ENCODE data around the gene PMEPA1.

PMEPA1 gene

DNA sequence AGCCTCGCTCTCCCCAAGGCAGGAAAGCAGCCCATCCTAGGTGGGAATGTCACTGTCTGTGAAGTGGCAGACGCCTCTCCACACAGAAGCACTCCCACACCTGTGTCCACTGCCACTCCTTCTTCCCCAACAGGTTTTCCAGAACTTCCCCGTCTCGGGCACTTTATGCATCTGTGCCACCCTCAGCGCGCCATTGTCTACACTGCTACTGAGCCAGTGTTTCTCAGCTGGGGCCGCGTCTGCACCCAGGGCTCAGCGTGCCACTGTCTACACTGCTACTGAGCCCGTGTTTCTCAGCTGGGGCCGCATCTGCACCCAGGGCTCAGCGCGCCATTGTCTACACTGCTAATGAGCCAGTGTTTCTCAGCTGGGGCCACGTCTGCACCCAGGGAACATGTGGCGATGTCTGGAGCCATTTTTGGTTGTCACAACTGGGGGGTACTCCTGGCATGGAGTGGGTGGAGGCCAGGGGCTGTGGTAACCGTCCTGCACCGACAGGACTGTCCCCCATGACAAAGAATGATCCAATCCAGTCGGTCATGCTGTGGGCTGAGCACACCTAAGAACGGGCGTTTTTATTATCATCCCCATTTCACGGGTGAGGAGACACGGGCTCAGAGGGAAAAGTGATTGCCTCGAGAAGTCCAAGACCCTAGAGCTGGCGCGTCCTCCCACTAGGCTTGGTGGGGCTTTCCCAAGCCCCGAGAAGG is 47.9 kb downstream of the PMEPA1 start:
- DNase-seq (ENCODE audit: low spot score): no peak

DNA sequence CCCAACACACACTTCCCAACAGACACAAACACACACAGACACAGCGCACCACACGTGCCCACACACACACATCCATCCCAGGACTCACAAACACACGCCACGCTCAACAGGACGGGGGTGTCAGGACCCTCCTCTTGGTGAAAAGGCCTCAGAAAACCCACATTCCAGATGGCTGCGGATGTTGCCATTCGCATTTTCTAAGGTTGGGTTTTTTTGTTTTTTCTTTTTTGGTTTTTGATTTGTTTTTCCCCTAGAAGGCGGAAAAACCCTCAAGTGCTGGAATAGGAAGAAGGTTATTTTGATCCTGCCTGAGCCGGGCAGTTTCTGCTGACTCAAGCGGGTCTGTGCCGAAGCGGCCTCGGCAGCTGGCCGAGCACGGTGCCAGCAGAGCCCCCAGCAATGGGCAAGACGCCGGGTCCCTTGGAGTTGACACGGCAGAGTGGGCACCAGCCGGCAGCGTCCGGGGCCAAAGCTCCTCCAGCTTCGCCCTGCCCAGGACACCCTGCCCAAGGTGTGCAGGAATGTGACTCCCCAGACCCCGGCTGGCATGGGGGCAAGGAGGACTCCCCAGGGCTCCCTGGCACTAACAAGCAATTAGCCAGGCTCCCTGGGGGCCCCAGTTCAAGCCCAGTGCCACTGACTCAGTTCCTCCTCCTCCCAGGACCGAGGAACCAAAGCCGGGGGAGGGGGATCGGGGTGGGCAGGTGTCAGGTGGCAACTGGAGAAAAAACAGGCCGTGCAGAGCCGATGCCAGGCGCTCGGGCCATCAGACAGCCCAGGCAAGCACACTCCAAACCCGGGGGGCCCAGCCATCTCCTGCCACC is 48.7 kb downstream of the PMEPA1 start:
- no peak for DNase-seq (ENCODE audit: low spot score)

DNA sequence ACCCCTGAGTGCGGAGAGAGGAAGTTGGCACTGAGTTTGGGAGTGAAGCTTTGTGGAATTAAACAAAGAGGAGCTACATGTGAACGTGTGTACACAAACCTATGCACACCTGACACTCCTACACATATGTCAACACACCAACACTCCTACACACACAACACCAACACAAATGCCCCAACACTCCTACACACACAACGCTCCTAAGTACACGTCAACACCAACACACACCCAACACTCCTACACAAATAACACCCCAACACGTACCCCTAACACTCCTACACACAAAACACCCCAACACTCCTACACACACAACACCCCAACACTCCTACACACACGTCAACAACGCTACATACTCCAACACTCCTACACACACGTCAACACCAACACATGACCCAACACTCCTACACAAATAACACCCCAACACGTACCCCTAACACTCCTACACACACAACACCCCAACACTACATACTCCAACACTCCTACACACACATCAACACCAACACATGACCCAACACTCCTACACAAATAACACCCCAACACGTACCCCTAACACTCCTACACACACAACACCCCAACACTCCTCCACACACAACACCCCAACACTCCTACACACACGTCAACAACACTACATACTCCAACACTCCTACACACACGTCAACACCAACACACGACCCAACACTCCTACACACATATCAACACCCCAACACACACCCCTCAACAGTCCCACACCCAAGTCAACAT is 49.5 kb downstream of the PMEPA1 start:
- no peak for DNase-seq (ENCODE audit: low spot score)

DNA sequence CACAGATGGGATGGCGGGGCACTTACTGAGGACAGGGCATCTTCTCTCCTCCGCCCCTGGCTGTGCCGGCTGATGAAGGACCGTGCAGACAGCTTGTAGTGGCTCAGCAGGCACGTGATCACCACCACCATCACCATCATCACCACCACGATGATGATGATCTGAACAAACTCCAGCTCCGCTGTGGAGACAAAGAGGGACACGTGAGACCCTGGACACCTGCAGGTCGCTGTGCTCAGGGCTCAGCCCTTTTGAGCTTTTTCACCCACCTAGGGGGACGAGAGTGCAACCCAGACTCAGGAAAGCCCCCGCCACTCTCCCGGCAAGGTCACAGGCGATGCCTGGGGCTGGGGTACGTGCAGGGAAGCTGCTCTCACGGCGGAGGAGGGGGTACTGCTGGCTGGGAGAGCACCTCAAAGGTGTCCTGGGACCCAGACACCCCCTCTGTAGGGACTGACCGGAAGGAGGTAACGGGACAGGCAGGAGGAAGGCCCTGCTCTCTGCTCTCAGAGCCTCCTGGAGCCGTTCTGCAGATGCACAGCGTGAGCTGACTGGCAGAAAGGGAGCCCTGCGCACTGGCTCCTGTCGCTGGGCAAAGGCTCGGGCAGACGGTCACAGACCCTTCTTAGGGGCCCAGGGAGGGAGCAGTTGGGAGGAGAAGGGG is 50.2 kb downstream of the PMEPA1 start:
- no peak for DNase-seq (ENCODE audit: low spot score)

DNA sequence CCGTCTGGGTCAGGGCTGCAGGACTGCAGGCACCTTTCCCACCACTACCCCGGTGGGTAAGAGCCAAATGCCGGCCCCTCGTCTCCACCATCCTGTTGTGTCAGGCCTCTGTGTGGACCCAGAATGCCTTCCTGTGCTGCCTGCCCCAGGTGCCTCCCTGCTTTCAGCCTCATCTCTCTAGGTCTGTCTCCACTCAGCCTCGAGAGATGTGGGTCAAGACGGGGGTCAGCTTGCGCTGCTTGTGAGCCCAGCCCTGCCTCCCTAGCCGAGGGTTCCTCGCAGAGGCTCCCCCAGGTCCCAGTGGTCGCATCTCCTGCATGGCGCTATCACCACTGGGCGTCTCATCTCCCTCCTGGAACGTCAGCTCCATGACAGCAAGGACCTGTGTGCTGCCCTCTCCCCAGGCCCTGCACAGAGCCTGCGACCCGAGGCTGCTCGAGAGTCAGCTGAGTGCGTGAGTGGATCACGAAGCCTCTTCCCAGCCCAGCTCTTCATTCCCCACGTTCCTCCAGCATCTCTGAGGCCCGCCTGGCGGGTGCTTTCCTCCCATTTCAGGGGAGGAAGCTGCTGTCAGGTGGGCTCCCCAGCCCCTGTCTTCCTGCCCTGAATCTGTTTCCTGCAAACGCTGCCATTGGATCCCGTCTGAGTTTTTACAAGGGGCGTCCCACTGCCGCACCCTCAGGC is 50.8 kb downstream of the PMEPA1 start:
- DNase-seq (ENCODE audit: low spot score): no peak

DNA sequence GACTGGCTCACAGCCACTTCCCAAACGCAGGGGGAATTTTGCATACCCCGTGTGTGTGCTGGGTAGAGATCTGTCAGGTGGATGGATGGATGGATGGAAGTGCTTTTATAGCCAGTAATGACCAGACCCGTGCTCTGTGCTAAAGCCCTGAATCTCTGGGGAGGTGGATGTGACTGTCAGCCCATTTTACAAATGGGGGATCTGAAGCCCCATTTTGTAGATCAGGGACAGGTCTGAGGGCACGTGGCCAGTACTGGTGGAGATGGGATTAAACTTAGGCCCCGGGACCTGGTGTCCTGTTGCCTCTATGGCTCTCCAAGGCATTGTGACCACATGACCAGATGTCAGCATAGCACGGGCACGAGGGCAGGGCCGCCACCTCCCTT is 51.4 kb downstream of the PMEPA1 start:
- DNase-seq (ENCODE audit: low spot score): no peak

DNA sequence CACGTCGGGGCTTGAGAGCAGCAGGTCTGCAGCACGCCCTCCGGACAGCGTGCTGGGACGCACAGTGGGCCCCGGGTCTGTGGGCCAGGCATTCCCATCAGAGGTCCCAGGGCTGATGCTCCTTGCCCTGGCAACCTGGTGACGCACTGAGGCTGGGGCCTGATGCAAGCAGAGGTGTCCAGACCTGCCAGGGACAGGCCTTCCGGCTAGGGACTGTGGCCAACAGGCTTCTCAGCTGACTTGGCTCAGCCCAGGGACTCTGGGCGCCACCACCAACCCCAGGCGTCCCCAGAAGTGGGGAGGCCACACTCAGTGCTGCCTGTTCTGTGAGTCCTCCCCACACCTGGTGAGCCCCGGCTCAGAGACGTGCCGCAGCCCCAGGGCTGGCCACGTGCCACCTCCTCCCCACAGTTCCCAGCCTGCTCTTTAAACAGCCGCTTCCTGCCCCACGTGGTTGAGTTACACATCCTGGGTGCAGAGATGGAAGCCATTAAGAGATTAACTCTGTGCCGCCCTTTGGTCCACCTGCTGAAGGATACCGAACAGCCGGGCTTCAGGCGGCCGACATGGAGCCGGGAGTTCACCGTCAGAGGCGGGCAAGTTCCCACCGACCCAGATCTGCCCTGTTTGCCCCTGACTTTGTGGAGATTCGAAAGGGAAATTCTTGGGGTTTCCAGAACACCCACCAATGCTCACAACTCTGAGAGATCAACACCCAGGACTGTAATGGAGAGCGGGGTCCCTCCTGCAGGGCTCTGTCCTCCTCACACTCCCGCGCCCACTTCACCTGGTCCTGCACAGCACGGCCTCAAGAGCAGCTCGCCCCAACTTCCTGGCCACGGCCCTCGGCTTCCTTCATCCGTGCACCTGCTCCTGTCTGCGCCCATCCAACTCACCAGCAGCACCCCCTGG is 52.0 kb downstream of the PMEPA1 start:
- no peak for DNase-seq (ENCODE audit: low spot score)

DNA sequence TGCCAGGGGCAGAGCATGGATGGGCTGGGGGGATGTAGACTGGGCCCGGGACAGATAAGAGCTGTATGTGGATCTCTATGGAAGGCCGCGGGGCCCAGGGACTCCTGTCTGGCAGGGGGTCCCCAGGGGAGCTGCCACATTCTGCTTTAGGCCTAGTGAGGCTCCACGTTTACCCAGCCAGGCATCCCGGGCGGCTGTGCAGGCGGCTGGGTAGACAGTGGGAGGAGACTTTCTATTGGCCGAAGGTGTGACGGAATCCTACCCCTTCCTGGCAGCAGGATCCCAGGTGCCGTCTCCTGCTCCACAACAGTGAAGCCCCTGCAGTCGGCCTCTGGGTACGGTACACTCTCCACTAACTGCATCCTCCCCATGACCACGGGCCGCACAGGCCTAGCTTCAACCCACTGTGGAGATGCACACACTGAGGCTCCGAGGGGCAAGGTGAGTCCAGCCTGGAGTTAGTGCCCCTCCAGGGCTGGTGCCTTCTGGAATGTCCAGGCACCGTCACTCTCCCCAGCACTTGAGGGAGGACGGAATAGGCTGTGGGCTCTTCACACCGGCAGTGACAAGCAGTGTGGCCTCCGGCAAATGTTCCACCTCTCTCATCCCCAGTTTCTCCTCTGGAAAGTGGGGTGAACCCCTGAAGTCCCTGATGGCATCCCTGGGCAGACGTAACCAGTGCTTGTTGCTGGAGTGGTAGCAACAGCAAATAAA is 52.8 kb downstream of the PMEPA1 start:
- peak; percentile 3 for DNase-seq (ENCODE audit: low spot score)

DNA sequence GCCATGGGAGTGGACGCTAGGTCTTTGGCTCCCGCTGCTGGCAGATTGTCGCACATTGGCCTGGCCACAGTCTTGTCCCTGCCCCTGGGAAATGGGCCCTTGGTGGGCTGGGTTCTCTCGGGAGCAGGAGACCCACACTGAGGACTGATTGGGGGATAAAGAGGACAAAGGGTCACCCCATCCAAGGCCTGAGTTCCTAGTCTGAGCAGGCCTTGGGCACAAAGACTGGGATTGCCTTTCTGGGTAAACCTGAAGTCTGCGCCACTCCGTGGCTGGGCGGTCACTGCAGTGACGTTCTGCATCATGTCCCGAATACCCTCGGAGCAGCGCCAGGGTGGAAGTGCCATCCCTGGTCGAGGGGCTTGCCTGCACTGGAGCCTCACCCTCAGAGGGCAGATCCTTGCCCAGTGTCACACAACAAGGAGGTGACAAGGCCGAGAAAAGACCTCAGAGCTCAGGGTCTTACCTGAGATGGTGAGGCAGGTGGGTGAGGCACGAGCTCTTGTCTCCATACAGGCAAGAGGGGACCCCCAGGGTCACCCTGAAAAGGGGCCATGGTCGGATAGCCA is 53.5 kb downstream of the PMEPA1 start:
- peak; percentile 5 for DNase-seq (ENCODE audit: low spot score)

DNA sequence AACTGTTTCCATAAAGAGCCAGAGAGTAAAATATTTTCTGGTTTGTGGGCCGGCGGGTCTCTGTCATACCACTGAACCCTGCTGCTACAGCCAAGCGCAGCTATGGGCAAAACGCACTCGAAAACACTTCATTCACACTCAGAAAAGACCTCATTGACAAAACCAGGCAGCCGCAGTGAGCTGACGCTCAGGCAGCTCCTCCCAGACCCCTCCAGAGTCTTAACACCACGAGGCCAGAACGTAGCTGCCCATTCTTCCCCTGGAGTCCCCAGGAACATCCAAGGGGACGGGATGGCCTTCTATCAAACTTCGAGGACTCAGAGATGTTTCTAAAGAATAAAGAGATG is 54.0 kb downstream of the PMEPA1 start:
- peak; percentile 8 for DNase-seq (ENCODE audit: low spot score)

DNA sequence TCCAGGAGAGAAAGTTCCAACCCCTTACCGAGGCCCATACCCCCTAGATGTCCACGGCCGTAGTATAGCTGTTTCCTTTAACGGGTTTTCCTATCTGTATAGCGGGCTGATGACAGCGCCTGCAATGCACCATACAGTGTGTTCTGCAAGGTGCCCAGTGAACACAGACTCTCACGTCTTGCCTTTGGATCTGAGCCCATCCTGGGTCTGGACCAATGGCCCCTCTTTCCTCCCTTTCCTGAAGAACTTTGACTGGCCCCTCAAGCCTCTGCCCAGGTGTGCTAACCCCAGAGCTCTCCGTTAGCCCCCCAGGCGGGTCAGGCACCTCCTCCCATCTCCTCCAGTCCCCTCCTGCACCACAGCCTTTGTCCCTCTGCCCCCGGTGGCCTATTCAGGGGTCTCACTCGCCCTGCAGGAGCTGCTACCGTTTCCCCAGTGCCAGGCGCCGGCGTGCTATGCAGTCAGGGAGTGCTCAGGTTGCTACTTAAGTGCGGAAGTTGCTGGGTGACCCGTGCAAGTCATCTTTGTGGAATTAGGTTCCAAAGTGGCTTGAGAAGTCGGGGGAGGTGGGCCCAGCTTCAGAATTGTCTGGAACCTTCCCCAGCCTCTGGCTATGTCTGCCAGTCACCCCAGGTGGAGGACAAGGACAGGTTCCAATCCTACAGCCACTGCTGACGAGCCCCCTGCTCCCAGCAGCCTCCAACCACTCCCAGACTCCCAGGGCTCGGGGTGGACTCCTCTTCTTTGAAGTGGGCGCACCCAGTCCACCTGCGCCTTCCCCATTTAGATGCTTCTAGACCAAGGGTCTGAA is 54.6 kb downstream of the PMEPA1 start:
- DNase-seq (ENCODE audit: low spot score): peak; percentile 10

DNA sequence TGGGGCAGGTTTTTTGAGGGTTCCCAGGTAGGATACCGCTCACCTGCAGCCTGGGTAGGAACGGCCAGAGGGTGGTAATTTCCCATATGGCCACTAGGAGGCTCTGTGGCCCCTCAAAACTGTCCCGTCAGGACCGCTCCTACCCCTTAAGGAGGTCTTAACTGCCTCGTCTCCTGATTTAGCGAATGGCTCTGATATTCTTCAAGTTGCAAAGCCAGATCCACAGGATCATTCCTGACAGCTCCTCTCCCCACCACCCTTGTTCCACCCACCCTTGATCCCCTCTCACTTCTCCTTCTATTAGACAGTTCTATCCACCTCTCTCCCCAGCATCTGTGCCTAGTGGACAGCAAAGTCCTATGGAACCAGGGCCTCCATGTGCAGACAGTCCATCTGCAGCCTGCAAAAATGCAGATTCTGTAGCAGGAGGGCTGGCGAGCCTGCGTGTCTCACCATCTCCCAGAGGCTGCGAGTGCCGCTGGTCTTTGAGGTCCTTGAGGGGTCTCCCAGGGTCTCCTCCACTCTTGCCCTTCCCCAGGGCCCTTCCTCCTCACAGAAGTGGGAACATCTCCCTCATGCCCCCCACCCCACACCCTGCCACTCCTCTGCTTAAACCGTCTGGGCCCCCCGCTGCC is 55.3 kb downstream of the PMEPA1 start:
- DNase-seq (ENCODE audit: low spot score): peak; percentile 90

DNA sequence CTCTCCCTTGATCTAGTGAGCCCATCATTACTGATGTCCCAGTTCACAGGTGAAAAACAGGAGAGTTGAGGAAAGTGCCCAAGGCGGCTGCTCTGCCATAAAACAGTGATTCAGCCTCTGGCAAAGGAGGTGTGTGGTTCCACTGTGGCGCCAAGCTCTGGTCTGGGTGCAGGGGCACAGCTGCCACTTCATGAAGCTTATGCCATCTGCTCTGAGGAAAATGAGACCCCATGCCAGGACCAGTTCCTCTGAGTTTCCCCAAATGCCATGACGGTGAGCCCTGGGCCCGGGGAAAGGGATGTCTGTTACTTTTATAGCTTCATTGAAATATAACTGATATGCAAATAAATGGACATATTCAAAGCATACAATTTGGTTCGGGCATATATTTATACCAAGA is 55.9 kb downstream of the PMEPA1 start:
- DNase-seq (ENCODE audit: low spot score): peak; percentile 13

DNA sequence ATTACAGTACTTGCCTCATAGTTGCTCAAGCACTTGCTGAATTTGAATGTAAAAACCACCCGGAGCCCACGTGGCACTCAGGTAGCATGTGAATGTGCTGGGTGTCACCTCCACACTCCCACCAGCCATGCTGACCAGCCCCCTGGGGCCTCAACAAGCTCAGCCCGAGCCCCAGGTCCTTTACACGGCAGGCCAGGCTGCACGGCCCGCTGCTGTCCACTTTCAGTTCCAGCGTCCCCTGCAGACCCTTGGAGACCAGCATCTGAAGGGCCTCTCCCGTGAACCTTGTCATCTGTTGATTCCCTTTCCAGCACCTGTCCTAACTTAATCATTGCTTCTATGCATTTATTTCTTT is 56.3 kb downstream of the PMEPA1 start:
- peak; percentile 11 for DNase-seq (ENCODE audit: low spot score)

DNA sequence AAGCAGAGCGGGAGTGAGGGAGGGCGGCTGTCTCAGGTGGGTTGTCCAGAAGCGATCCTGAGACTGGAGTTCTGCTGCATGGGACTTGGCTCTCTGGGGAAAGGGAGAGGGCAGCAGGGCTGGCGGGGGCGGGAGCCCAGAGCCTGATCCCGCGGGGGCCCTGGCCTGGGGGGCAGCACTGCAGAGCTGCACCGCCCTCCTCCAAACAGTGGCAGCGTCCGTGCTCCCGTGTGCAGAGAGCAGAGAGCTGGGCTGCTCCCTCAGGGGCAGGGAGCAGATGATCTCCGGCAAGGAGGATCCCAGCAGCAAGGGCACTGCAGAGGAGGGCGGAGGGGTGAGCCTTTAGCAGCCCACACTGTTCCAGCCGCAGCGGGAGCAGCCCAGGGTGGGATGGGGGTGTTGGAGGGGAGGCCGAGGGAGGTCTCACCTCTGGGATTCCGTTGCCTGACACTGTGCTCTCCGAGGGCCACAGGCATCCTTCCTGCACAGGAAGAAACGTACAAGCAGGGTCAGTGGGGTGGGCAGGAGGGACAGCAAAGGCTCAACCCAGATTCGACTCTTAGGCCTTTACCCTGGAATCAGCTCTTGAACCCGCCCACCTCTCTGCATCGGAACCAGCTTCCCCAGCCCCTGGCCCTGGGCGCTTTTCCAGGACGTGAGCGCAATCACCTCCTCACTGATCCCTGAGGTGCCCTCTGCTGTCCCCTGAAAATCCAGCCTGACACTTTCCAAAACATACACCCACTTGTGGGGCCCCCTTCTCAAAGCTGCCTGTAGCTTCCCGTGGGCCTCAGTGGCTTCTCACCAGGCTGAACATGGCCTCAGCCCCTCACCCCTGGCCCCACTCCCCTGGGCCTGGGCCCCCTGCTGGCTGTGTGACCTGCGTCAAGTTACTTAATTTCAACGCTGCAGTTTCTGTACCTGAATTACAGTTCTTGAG is 56.9 kb downstream of the PMEPA1 start:
- DNase-seq (ENCODE audit: low spot score): peak; percentile 10

DNA sequence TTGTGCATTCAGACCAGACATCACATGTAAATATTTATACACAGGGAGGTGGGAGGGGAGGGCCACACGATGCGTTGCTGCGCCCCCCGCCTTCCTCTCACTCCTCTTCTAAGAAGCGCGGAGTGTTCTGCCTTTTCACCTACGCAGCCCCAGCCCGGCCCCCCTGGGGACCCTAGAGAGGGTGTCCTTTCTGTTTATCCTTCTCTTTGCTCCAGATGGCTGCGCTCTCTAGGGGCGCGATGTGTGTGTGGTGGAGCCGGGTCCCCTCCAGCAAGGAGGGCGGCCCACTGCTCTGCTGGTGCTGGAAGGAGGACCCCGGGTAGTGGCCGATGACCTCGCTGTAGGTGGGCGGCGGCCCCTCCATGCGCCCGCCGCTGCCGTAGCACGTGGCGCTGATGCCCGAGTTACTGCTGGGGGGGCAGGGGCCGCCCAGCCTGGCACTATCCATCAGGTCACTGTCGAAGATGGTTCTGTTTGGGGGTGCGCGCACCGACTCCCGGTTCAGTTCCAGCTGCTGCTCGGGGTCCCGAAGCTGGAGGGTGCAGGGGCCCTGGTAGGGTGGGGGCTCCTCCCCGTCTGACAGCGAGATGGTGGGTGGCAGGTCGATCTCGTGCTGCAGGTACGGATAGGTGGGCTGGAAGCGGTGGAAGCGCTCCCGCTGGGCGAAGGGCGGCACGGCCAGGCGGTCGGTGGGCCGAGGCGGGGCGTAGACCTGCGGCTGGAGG is 57.8 kb downstream of the PMEPA1 start:
- peak; percentile 3 for DNase-seq (ENCODE audit: low spot score)

Measured in AG08396 (cell line).